Vagina (tissue), 2 donors: ENCODE measurements around the gene PTBP1. TPM values are rescaled to one million over a fixed set of nuclear protein-coding genes. Genes with fewer than 3 reads are reported as not detected.
A peak's percentile ranks its signal among the peaks of the same experiment; 100 is the strongest.
"Not testable (repeated sequence)": the region's sequence is repeated elsewhere in the genome, so short reads cannot be mapped to it uniquely, and the experiment has no call there.

Source experiments
- DNase-seq, 2 donors: peaks; one replicate each; pipeline ENCODE4 v3.0.0-alpha.2; 2017; ENCODE audit errors: extremely low spot score in 2 of 2
- H3K27ac ChIP-seq: fragments of 200-600 bp; sonication (generic); one replicate; pipeline ENCODE4 v1.5.1; 2019
- H3K27me3 ChIP-seq: fragments of 200-600 bp; sonication (generic); one replicate; pipeline ENCODE4 v1.5.1; 2019
- H3K36me3 ChIP-seq, 2 donors: fragments of 200-600 bp; sonication (generic); one replicate each; pipeline ENCODE4 v1.5.1; 2017 to 2019
- H3K4me1 ChIP-seq: fragments of 200-600 bp; sonication (generic); one replicate; pipeline ENCODE4 v1.5.1; 2019
- H3K4me3 ChIP-seq, 2 donors: fragments of 200-600 bp; sonication (generic); 1 replicate in 1 of 2; 2 replicates in 1 of 2; pipeline ENCODE4 v1.5.1; 2016 to 2019
- H3K9me3 ChIP-seq: fragments of 200-600 bp; sonication (generic); one replicate; pipeline ENCODE4 v1.5.1; 2019
- CTCF ChIP-seq, 3 experiments: fragments of 450-650 bp in 2 of 3; fragments of 200-600 bp in 1 of 3; sonication (generic) in 1 of 3; IDR thresholded peaks; one replicate each; pipeline ENCODE4 v1.5.1; 2017 to 2019; ENCODE audit warnings: antibody characterized with exemption in 3 of 3, mild to moderate bottlenecking in 2 of 3, moderate library complexity in 2 of 3
- POLR2A ChIP-seq, 2 donors: fragments of 450-650 bp; IDR thresholded peaks; one replicate each; pipeline ENCODE4 v1.6.1; 2017; ENCODE audit warnings: antibody characterized with exemption in 2 of 2, mild to moderate bottlenecking in 2 of 2, moderate library complexity in 2 of 2
- POLR2AphosphoS5 ChIP-seq, 2 donors: sonication (generic); formaldehyde crosslinking; IDR thresholded peaks; one replicate each; pipeline ENCODE4 v1.9.0; 2017; ENCODE audit warnings: antibody characterized with exemption in 2 of 2, mild to moderate bottlenecking in 2 of 2, low read depth in 1 of 2; ENCODE audit not compliant: insufficient read depth in 1 of 2
- intact Hi-C: fragments of 100-400 bp; cut with DNase I; formaldehyde crosslinking; loops from one replicate; pipeline ENCODE4 v1.15.1; 2023
- total RNA-seq: library from RNA; depleted of rRNA; stranded (reverse); fragments of >200 nt; gene quantifications from one replicate; pipeline ENCODE4 v1.2.3, GENCODE V29; 2016

PTBP1 gene
- total RNA-seq, 1 donor from 2014 or later: 230 TPM

- intact Hi-C loops: no loop called here
- no peak for DNase-seq
- H3K4me3 ChIP-seq: no peak within 1 kb of the TSS
These were observed 43.4 kb downstream of the PTBP1 start, which contains the start of gene PRTN3 for GRCh38 chr19:840519-841206. Gene PRTN3, plus strand, starts transcription at chr19:840999. Its CDS starts 10 bp downstream, at chr19:841009.

GRCh38 chr19:842802-843179 is 45.5 kb downstream of the PTBP1 start:
- H3K4me1 ChIP-seq: peaks cover 21% of the 10 kb centered on the region
- H3K27ac ChIP-seq, DNase-seq, H3K36me3 ChIP-seq, H3K27me3 ChIP-seq, H3K4me3 ChIP-seq, intact Hi-C loops, H3K9me3 ChIP-seq: not testable (repeated sequence)

More at GRCh38 chr19:840519-841206, 43.4 kb downstream of the PTBP1 start, which contains the start of gene PRTN3:
- Histone ChIP-seq H3K27ac (no peak within 1 kb of the TSS), H3K4me1 (peaks cover 17% of the 10 kb centered on the region), H3K36me3 (no peaks in the 10 kb centered on the region), H3K9me3 (no peaks in the 10 kb centered on the region), H3K27me3 (no peaks in the 10 kb centered on the region)
- TF ChIP-seq POLR2A (IDR thresholded peaks at IDR 0.05) (no peak), CTCF (IDR thresholded peaks at IDR 0.05) (no peak), POLR2AphosphoS5 (IDR thresholded peaks at IDR 0.05; ENCODE audit: insufficient read depth in 1 of 2, low read depth in 1 of 2) (no peak)

GRCh38 chr19:843180-843835 is 46.1 kb downstream of the PTBP1 start:
- Histone ChIP-seq H3K9me3 (no peaks in the 10 kb centered on the region), H3K27ac (no peak overlapping the region), H3K36me3 (no peaks in the 10 kb centered on the region), H3K27me3 (no peaks in the 10 kb centered on the region), H3K4me1 (peaks cover 26% of the 10 kb centered on the region), H3K4me3 (peak overlapping the region; percentile 24 to 28)
- intact Hi-C loops: no loop called here
- DNase-seq: no peak
- TF ChIP-seq POLR2AphosphoS5 (IDR thresholded peaks at IDR 0.05; ENCODE audit: insufficient read depth in 1 of 2, low read depth in 1 of 2) (no peak), POLR2A (IDR thresholded peaks at IDR 0.05) (no peak), CTCF (IDR thresholded peaks at IDR 0.05) (no peak)

- Histone ChIP-seq H3K27ac (no peak overlapping the region), H3K4me3 (peak overlapping the region; percentile 24 to 28), H3K36me3 (no peaks in the 10 kb centered on the region), H3K27me3 (no peaks in the 10 kb centered on the region), H3K9me3 (no peaks in the 10 kb centered on the region), H3K4me1 (peaks cover 32% of the 10 kb centered on the region)
- intact Hi-C loops: no loop called here
- DNase-seq: no peak
- TF ChIP-seq CTCF (IDR thresholded peaks at IDR 0.05) (no peak), POLR2A (IDR thresholded peaks at IDR 0.05) (no peak), POLR2AphosphoS5 (IDR thresholded peaks at IDR 0.05; ENCODE audit: insufficient read depth in 1 of 2, low read depth in 1 of 2) (no peak)
These were observed 46.7 kb downstream of the PTBP1 start for GRCh38 chr19:843836-844545.

GRCh38 chr19:844546-844971 is 47.3 kb downstream of the PTBP1 start:
- H3K36me3 ChIP-seq: no peaks in the 10 kb centered on the region
- no peak overlapping the region for H3K4me3 ChIP-seq
- H3K27ac ChIP-seq: no peak overlapping the region
- TF ChIP-seq POLR2A (IDR thresholded peaks at IDR 0.05) (no peak), CTCF (IDR thresholded peaks at IDR 0.05) (no peak), POLR2AphosphoS5 (IDR thresholded peaks at IDR 0.05; ENCODE audit: insufficient read depth in 1 of 2, low read depth in 1 of 2) (no peak)
- intact Hi-C loops: no loop called here
- DNase-seq: no peak
- H3K27me3 ChIP-seq: no peaks in the 10 kb centered on the region
- H3K9me3 ChIP-seq: no peaks in the 10 kb centered on the region
- peaks cover 32% of the 10 kb centered on the region for H3K4me1 ChIP-seq
